MM.1S (cell line): ENCODE measurements around the gene PRMT7.
A peak's percentile ranks its signal among the peaks of the same experiment; 100 is the strongest.

Source experiments
- DNase-seq: peaks from one replicate; pipeline ENCODE4 v3.0.0-alpha.2; 2015
- H2AFZ ChIP-seq: fragments of 300-600 bp; sonication (generic); 2 replicates; pipeline ENCODE4 v1.6.0; 2016; ENCODE audit warnings: antibody characterized with exemption, low read length
- H3F3A ChIP-seq: fragments of 300-600 bp; sonication (generic); 2 replicates; pipeline ENCODE4 v1.6.1; 2016; ENCODE audit warnings: mild to moderate bottlenecking, antibody characterized with exemption, low read length, moderate library complexity, mixed read lengths; ENCODE audit not compliant: insufficient read depth
- H3K27ac ChIP-seq: fragments of 300-600 bp; sonication (generic); 2 replicates; pipeline ENCODE4 v1.5.1; 2016; ENCODE audit warnings: mild to moderate bottlenecking, low read length
- H3K27me3 ChIP-seq: fragments of 300-600 bp; sonication (generic); replicated peaks from 2 replicates; pipeline ENCODE4 v1.6.0; 2016; ENCODE audit warnings: low read length; ENCODE audit not compliant: insufficient read depth
- H3K36me3 ChIP-seq: fragments of 300-600 bp; sonication (generic); replicated peaks from 2 replicates; pipeline ENCODE4 v1.6.1; 2016; ENCODE audit warnings: mild to moderate bottlenecking, low read length, mixed read lengths; ENCODE audit not compliant: insufficient read depth
- H3K4me1 ChIP-seq: fragments of 300-600 bp; sonication (generic); 2 replicates; pipeline ENCODE4 v1.6.1; 2016; ENCODE audit warnings: low read length, mixed read lengths
- H3K4me2 ChIP-seq: fragments of 300-600 bp; sonication (generic); 2 replicates; pipeline ENCODE4 v1.6.0; 2016; ENCODE audit warnings: low read depth, low read length
- H3K4me3 ChIP-seq: fragments of 300-600 bp; sonication (generic); 2 replicates; pipeline ENCODE4 v1.5.1; 2016; ENCODE audit warnings: low read length, mixed read lengths
- H3K79me2 ChIP-seq: fragments of 300-600 bp; sonication (generic); 2 replicates; pipeline ENCODE4 v1.6.1; 2016; ENCODE audit warnings: mixed run types, low read length, mixed read lengths
- H3K9ac ChIP-seq: fragments of 300-600 bp; sonication (generic); 2 replicates; pipeline ENCODE4 v1.6.1; 2016; ENCODE audit warnings: low read length, mixed read lengths
- H3K9me2 ChIP-seq: fragments of 300-600 bp; sonication (generic); replicated peaks from 2 replicates; pipeline ENCODE4 v1.6.1; 2016; ENCODE audit warnings: mild to moderate bottlenecking, low read length, mixed read lengths; ENCODE audit not compliant: insufficient read depth
- H3K9me3 ChIP-seq: fragments of 300-600 bp; sonication (generic); replicated peaks from 2 replicates; pipeline ENCODE4 v1.6.1; 2016; ENCODE audit warnings: mild to moderate bottlenecking, low read length, mixed read lengths; ENCODE audit not compliant: insufficient read depth
- H4K20me1 ChIP-seq: fragments of 300-600 bp; sonication (generic); 2 replicates; pipeline ENCODE4 v1.6.1; 2016; ENCODE audit warnings: mild to moderate bottlenecking, low read length, moderate library complexity, mixed read lengths; ENCODE audit not compliant: insufficient read depth
- EZH2 ChIP-seq: fragments of 300-600 bp; sonication (generic); optimal IDR thresholded peaks from 2 replicates; pipeline ENCODE3; 2017; ENCODE audit warnings: low read depth, mild to moderate bottlenecking, antibody characterized with exemption, low read length, mixed read lengths
- EZH2phosphoT487 ChIP-seq: fragments of 300-600 bp; sonication (generic); IDR thresholded peaks from 2 replicates; pipeline ENCODE4 v1.6.1; 2018; ENCODE audit warnings: antibody characterized with exemption, low read length
- TF ChIP-seq, protein P1 (sequence below): fragments of 300-600 bp; sonication (generic); IDR thresholded peaks from 2 replicates; pipeline ENCODE4 v1.5.1; 2016; ENCODE audit warnings: antibody characterized with exemption, low read length, mixed read lengths

Gene PRMT7

DNA sequence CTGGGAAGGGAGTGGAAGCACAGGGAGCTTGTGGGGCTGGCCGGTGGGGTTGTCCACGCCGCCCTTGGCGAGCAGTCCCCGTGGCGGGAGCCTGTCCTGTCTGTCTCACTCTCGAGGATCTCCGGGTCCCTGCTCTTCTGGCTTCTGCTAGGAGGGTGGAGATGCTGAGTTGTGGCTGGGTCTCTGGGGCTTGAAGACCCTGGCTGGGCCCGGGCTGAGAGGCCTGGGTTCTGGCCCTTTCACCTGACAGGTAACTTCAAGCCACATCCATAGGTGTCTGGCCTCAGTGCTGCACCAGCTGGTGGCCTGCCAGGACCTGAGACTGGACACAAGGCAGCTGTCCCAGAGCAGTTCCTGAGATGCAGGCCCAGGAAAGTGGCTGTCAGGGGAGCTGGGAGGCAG is 46.7 kb downstream of the PRMT7 start:
- Histone ChIP-seq H3K4me1 (peaks cover 33% of the 10 kb centered on the region), H4K20me1 (no peaks in the 10 kb centered on the region), H3K36me3 (0 out of 2 replicates have a peak, but pooled peaks cover 4% of the 10 kb centered on the region), H3F3A (peaks cover 8% of the 10 kb centered on the region; the same call in 1 of the 2 replicates), H2AFZ (no peak overlapping the region), H3K4me2 (peak overlapping the region; percentile 88; the same call in 1 of the 2 replicates), H3K79me2 (0 out of 2 replicates have a peak, but pooled peaks cover 8% of the 10 kb centered on the region), H3K9me3 (no peaks in the 10 kb centered on the region), H3K4me3 (no peak overlapping the region), H3K9ac (no peak overlapping the region), H3K9me2 (no peaks in the 10 kb centered on the region), H3K27ac (no peak overlapping the region), H3K27me3 (no peaks in the 10 kb centered on the region)
- DNase-seq: no peak
- TF ChIP-seq EZH2 (no peak), EZH2phosphoT487 (no peak)
- TF ChIP-seq, protein P1, sequence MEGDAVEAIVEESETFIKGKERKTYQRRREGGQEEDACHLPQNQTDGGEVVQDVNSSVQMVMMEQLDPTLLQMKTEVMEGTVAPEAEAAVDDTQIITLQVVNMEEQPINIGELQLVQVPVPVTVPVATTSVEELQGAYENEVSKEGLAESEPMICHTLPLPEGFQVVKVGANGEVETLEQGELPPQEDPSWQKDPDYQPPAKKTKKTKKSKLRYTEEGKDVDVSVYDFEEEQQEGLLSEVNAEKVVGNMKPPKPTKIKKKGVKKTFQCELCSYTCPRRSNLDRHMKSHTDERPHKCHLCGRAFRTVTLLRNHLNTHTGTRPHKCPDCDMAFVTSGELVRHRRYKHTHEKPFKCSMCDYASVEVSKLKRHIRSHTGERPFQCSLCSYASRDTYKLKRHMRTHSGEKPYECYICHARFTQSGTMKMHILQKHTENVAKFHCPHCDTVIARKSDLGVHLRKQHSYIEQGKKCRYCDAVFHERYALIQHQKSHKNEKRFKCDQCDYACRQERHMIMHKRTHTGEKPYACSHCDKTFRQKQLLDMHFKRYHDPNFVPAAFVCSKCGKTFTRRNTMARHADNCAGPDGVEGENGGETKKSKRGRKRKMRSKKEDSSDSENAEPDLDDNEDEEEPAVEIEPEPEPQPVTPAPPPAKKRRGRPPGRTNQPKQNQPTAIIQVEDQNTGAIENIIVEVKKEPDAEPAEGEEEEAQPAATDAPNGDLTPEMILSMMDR: no peak

DNA sequence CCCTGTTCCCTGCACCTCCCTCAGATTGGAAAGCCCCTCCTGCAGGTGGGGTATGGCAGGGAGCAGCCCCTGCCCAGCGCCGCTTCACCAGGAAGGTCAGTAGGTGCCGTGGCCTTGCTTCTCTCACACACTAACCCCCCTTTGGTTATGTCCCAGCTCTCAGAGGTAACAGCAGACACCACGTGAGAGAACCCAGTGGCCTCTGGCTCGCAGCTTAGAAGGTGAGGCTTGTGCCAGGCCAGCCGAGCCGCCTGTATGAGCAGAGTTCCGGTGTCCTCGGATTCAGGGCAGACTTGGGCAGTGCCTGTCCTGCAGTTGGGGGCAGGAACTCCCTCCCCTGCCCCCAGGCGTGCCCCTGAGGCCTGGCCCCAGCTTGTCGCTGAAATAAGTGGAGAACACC is 47.1 kb downstream of the PRMT7 start:
- 0 out of 2 replicates have a peak, but pooled peaks cover 4% of the 10 kb centered on the region for H3K36me3 ChIP-seq
- no peaks in the 10 kb centered on the region for H4K20me1 ChIP-seq
- no peak for TF ChIP-seq EZH2
- TF ChIP-seq, protein P1: no peak
- TF ChIP-seq EZH2phosphoT487: no peak
- no peak overlapping the region for H3K4me3 ChIP-seq
- no peak overlapping the region for H3K9ac ChIP-seq
- no peaks in the 10 kb centered on the region for H3K27me3 ChIP-seq
- DNase-seq: no peak
- H3K4me2 ChIP-seq: no peak overlapping the region
- H3K9me2 ChIP-seq: no peaks in the 10 kb centered on the region
- H3K79me2 ChIP-seq: 0 out of 2 replicates have a peak, but pooled peaks cover 8% of the 10 kb centered on the region
- peaks cover 33% of the 10 kb centered on the region for H3K4me1 ChIP-seq
- no peak overlapping the region for H3K27ac ChIP-seq
- H2AFZ ChIP-seq: no peak overlapping the region
- peaks cover 8% of the 10 kb centered on the region; the same call in 1 of the 2 replicates for H3F3A ChIP-seq
- H3K9me3 ChIP-seq: no peaks in the 10 kb centered on the region

DNA sequence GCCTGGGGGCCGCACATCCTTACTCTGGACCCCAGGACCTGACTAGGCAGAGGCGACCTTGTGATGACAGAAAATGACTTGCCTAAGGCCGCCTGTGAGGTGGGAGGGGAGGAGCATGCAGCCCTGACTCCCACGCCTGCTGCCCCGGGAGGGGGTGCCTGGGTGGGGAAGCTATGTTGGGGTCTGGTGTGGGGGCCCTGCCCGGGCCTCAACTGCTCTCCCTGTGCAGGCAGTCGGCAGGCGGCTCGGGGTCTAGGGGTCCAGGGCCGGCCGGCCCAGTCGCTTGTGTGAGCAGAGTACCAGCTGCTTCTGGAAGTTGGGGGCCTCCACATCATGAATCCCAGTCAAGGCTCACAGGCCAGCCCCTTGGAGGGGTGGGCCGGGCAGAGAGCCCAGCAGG is 48.1 kb downstream of the PRMT7 start:
- no peak overlapping the region for H3K9ac ChIP-seq
- H3K9me2 ChIP-seq: no peaks in the 10 kb centered on the region
- H3K27me3 ChIP-seq: no peaks in the 10 kb centered on the region
- no peak for TF ChIP-seq EZH2
- TF ChIP-seq, protein P1: no peak
- H3K4me1 ChIP-seq: peaks cover 33% of the 10 kb centered on the region
- DNase-seq: no peak
- H3K36me3 ChIP-seq: 0 out of 2 replicates have a peak, but pooled peaks cover 4% of the 10 kb centered on the region
- H3K9me3 ChIP-seq: no peaks in the 10 kb centered on the region
- no peak overlapping the region for H3K27ac ChIP-seq
- H3K4me2 ChIP-seq: no peak overlapping the region
- no peak overlapping the region for H3K4me3 ChIP-seq
- peaks cover 8% of the 10 kb centered on the region; the same call in 1 of the 2 replicates for H3F3A ChIP-seq
- no peaks in the 10 kb centered on the region for H4K20me1 ChIP-seq
- H3K79me2 ChIP-seq: 0 out of 2 replicates have a peak, but pooled peaks cover 8% of the 10 kb centered on the region
- H2AFZ ChIP-seq: no peak overlapping the region
